NB4 (cell line): ENCODE results near the gene CCT3.

Source experiments
- MYC ChIP-seq: IDR thresholded peaks from 2 replicates; pipeline ENCODE4 v1.6.1; 2011; ENCODE audit warnings: low read depth, low read length
- POLR2A ChIP-seq: IDR thresholded peaks from 2 replicates; pipeline ENCODE4 v1.6.1; 2011; ENCODE audit warnings: mild to moderate bottlenecking; ENCODE audit not compliant: insufficient read length; ENCODE audit errors: extremely low read depth
- TF ChIP-seq, protein P1 (sequence below): IDR thresholded peaks from one replicate; pipeline ENCODE4 v1.5.1; 2012; ENCODE audit warnings: low read depth, low read length
- TF ChIP-seq, protein P2 (sequence below): IDR thresholded peaks from 2 replicates; pipeline ENCODE4 v1.6.1; 2011; ENCODE audit warnings: low read depth, low read length

DNA sequence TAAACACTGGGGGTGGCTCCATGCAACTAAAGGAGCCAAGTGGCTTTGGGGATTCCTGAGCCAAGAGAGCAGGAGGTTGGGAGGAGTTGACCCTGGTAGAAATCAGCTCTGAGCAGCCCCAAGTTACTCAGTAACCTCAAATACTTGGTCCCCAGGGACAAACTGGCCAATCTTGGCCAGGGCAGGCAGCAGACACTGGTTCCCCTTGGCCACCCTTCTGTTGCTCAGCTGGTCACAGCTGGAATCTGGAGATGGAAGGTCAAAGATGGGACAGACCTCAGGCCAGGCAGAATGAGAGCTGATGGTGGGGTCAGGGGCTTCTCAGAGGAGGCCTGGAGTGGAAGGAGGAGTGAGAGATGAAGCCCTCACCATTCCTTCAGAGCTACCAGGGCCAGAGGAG lies 27.7 kb upstream of the CCT3 start:
- TF ChIP-seq, protein P1, sequence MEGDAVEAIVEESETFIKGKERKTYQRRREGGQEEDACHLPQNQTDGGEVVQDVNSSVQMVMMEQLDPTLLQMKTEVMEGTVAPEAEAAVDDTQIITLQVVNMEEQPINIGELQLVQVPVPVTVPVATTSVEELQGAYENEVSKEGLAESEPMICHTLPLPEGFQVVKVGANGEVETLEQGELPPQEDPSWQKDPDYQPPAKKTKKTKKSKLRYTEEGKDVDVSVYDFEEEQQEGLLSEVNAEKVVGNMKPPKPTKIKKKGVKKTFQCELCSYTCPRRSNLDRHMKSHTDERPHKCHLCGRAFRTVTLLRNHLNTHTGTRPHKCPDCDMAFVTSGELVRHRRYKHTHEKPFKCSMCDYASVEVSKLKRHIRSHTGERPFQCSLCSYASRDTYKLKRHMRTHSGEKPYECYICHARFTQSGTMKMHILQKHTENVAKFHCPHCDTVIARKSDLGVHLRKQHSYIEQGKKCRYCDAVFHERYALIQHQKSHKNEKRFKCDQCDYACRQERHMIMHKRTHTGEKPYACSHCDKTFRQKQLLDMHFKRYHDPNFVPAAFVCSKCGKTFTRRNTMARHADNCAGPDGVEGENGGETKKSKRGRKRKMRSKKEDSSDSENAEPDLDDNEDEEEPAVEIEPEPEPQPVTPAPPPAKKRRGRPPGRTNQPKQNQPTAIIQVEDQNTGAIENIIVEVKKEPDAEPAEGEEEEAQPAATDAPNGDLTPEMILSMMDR: no peak
- TF ChIP-seq POLR2A (no peak), MYC (no peak)
- TF ChIP-seq, protein P2, sequence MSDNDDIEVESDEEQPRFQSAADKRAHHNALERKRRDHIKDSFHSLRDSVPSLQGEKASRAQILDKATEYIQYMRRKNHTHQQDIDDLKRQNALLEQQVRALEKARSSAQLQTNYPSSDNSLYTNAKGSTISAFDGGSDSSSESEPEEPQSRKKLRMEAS: no peak
